PC-3 (cell line): ENCODE measurements around the gene B4GALT5. TPM values are rescaled to one million over a fixed set of nuclear protein-coding genes. Genes with fewer than 3 reads are reported as not detected.
"Not testable (repeated sequence)": the region's sequence is repeated elsewhere in the genome, so short reads cannot be mapped to it uniquely, and the experiment has no call there.

Experiments used
- ATAC-seq: fragments of 200-7000 bp; cut with Tn5 transposase; 2 replicates; pipeline ENCODE4 v1.9.1; 2020; ENCODE audit warnings: mild to moderate bottlenecking, moderate library complexity
- BruUV-seq: library from RNA; stranded (reverse); fragments of 400-500 nt; replicated peaks from 2 replicates; lab custom pipeline; 2021; lab: Mats Ljungman, UMichigan
- CTCF ChIA-PET: fragments of 300-600 bp; sonication (Branson Sonifier 250); formaldehyde crosslinking; loops from one replicate; lab custom pipeline; 2022; ENCODE audit warnings: antibody characterized with exemption; lab: Charles Lee
- POLR2A ChIA-PET: fragments of 300-600 bp; sonication (Branson Sonifier 250); formaldehyde crosslinking; loops from one replicate; lab custom pipeline; 2022; ENCODE audit warnings: antibody characterized with exemption; ENCODE audit not compliant: unreplicated experiment; lab: Charles Lee
- DNase-seq: peaks from one replicate; pipeline ENCODE4 v3.0.0-alpha.2; 2015
- H2AFZ ChIP-seq: fragments of 300-600 bp; sonication (generic); 2 replicates; pipeline ENCODE4 v1.6.0; 2016; ENCODE audit warnings: antibody characterized with exemption, low read length
- H3F3A ChIP-seq: fragments of 300-600 bp; sonication (generic); one replicate; pipeline ENCODE4 v1.6.0; 2017; ENCODE audit warnings: antibody characterized with exemption, low read length, control low read depth, mild to moderate bottlenecking; ENCODE audit not compliant: unreplicated experiment
- H3K27ac ChIP-seq: fragments of 300-600 bp; sonication (generic); 2 replicates; pipeline ENCODE4 v1.5.1; 2016; ENCODE audit warnings: mild to moderate bottlenecking, low read length
- H3K27me3 ChIP-seq: fragments of 300-600 bp; sonication (generic); 2 replicates; pipeline ENCODE4 v1.6.1; 2016; ENCODE audit warnings: low read length, mixed read lengths
- H3K36me3 ChIP-seq: fragments of 300-600 bp; sonication (generic); 2 replicates; pipeline ENCODE4 v1.6.1; 2016; ENCODE audit warnings: low read depth, mixed run types, low read length, mixed read lengths
- H3K4me1 ChIP-seq: fragments of 300-600 bp; sonication (generic); 2 replicates; pipeline ENCODE4 v1.5.1; 2016; ENCODE audit warnings: low read length; ENCODE audit not compliant: insufficient read depth
- H3K4me2 ChIP-seq: fragments of 300-600 bp; sonication (generic); 2 replicates; pipeline ENCODE4 v1.6.0; 2016; ENCODE audit warnings: low read length
- H3K4me3 ChIP-seq: fragments of 300-600 bp; sonication (generic); 2 replicates; pipeline ENCODE4 v1.5.1; 2016; ENCODE audit warnings: mild to moderate bottlenecking, low read length, mixed read lengths
- H3K79me2 ChIP-seq: fragments of 300-600 bp; sonication (generic); 2 replicates; pipeline ENCODE4 v1.6.1; 2017; ENCODE audit warnings: low read length, mixed read lengths
- H3K9ac ChIP-seq: fragments of 300-600 bp; sonication (generic); 2 replicates; pipeline ENCODE4 v1.6.0; 2016; ENCODE audit warnings: mild to moderate bottlenecking, low read length
- H3K9me2 ChIP-seq: fragments of 300-600 bp; sonication (generic); replicated peaks from 2 replicates; pipeline ENCODE4 v1.6.1; 2016; ENCODE audit warnings: mixed run types, low read length, mixed read lengths
- H3K9me3 ChIP-seq: fragments of 300-600 bp; sonication (generic); 2 replicates; pipeline ENCODE4 v1.6.1; 2016; ENCODE audit warnings: low read length, mixed read lengths
- H4K20me1 ChIP-seq: fragments of 300-600 bp; sonication (generic); 2 replicates; pipeline ENCODE4 v1.6.1; 2016; ENCODE audit warnings: low read length, mixed read lengths
- CTCF ChIP-seq: fragments of 300-600 bp; sonication (generic); conservative IDR thresholded peaks from 2 replicates; pipeline ENCODE4 v1.5.1; 2017; ENCODE audit warnings: antibody characterized with exemption, low read depth, mild to moderate bottlenecking, low read length
- EZH2 ChIP-seq: fragments of 300-600 bp; sonication (generic); IDR thresholded peaks from one replicate; pipeline ENCODE4 v1.6.1; 2017; ENCODE audit warnings: antibody characterized with exemption, mild to moderate bottlenecking, low read length; ENCODE audit not compliant: unreplicated experiment
- EZH2phosphoT487 ChIP-seq: fragments of 300-600 bp; sonication (generic); IDR thresholded peaks from 2 replicates; pipeline ENCODE4 v1.6.1; 2018; ENCODE audit warnings: mild to moderate bottlenecking, antibody characterized with exemption, low read length, borderline replicate concordance
- intact Hi-C: fragments of 100-400 bp; cut with micrococcal nuclease; formaldehyde crosslinking; loops from 2 replicates; pipeline ENCODE4 v1.9.0; 2023
- total RNA-seq: library from RNA; depleted of rRNA; stranded (reverse); fragments of >200 nt; gene quantifications from 2 replicates; pipeline ENCODE4 v1.2.3, GENCODE V29; 2014

Gene B4GALT5
- total RNA-seq, 1 experiment from 2014 or later: 18.1 TPM

- Histone ChIP-seq H3K79me2 (no peaks in the 10 kb centered on the region), H3K4me1 (peaks cover 3% of the 10 kb centered on the region; the same call in 1 of the 2 replicates), H3K9me3 (no peaks in the 10 kb centered on the region), H2AFZ (no peak overlapping the region), H3K4me3 (no peak overlapping the region), H3K9me2 (no peaks in the 10 kb centered on the region), H3K9ac (no peak overlapping the region), H3K36me3 (no peaks in the 10 kb centered on the region), H3F3A (no peaks in the 10 kb centered on the region), H4K20me1 (no peaks in the 10 kb centered on the region), H3K27me3 (no peaks in the 10 kb centered on the region), H3K4me2 (no peak overlapping the region), H3K27ac (no peak overlapping the region)
- DNase-seq: no peak
- CTCF ChIA-PET: no interaction called here
- no peak for ATAC-seq
- POLR2A ChIA-PET: no interaction called here
- TF ChIP-seq CTCF (no peak), EZH2phosphoT487 (no peak), EZH2 (no peak)
- no TSS peak for BruUV-seq
- intact Hi-C loops: no loop called here
Observed at GRCh38 chr20:49727894-49728885, 14.5 kb upstream of the B4GALT5 start.

GRCh38 chr20:49727478-49727877 is 13.8 kb upstream of the B4GALT5 start:
- no peaks in the 10 kb centered on the region for H3K27me3 ChIP-seq
- no peak overlapping the region for H3K4me3 ChIP-seq
- no peaks in the 10 kb centered on the region for H3K79me2 ChIP-seq
- H3K36me3 ChIP-seq: no peaks in the 10 kb centered on the region
- intact Hi-C loops: no loop called here
- H2AFZ ChIP-seq: no peak overlapping the region
- H3K9ac ChIP-seq: no peak overlapping the region
- H4K20me1 ChIP-seq: no peaks in the 10 kb centered on the region
- no peak overlapping the region for H3K27ac ChIP-seq
- no peak overlapping the region for H3K4me2 ChIP-seq
- ChIA-PET CTCF (no interaction called here), POLR2A (no interaction called here)
- no peak for ATAC-seq
- H3F3A ChIP-seq: no peaks in the 10 kb centered on the region
- no TSS peak for BruUV-seq
- peaks cover 3% of the 10 kb centered on the region; the same call in 1 of the 2 replicates for H3K4me1 ChIP-seq
- no peaks in the 10 kb centered on the region for H3K9me3 ChIP-seq
- DNase-seq: no peak
- TF ChIP-seq EZH2phosphoT487: no peak
- no peak for TF ChIP-seq CTCF
- H3K9me2 ChIP-seq: no peaks in the 10 kb centered on the region

- no peaks in the 10 kb centered on the region for H3K79me2 ChIP-seq
- no peaks in the 10 kb centered on the region for H3K9me3 ChIP-seq
- no peaks in the 10 kb centered on the region for H4K20me1 ChIP-seq
- intact Hi-C loops: no loop called here
- H3K9ac ChIP-seq: no peak overlapping the region
- TF ChIP-seq CTCF: no peak
- TF ChIP-seq EZH2phosphoT487: no peak
- no peak for TF ChIP-seq EZH2
- no peak for DNase-seq
- no peaks in the 10 kb centered on the region for H3F3A ChIP-seq
- H3K36me3 ChIP-seq: no peaks in the 10 kb centered on the region
- no peak overlapping the region for H3K27ac ChIP-seq
- no peak for ATAC-seq
- CTCF ChIA-PET: no interaction called here
- no peak overlapping the region for H2AFZ ChIP-seq
- BruUV-seq: no TSS peak
- H3K4me3 ChIP-seq: no peak overlapping the region
- POLR2A ChIA-PET: no interaction called here
- H3K27me3 ChIP-seq: no peaks in the 10 kb centered on the region
- H3K4me1 ChIP-seq: peaks cover 3% of the 10 kb centered on the region; the same call in 1 of the 2 replicates
- H3K4me2 ChIP-seq: no peak overlapping the region
- H3K9me2 ChIP-seq: no peaks in the 10 kb centered on the region
Observed at GRCh38 chr20:49725694-49726093, 12.0 kb upstream of the B4GALT5 start.

- H3K4me2 ChIP-seq, H4K20me1 ChIP-seq, H3K79me2 ChIP-seq, H2AFZ ChIP-seq, H3K9ac ChIP-seq, H3K4me3 ChIP-seq, H3K27ac ChIP-seq, H3K4me1 ChIP-seq, DNase-seq, BruUV-seq, H3K27me3 ChIP-seq, H3K36me3 ChIP-seq, H3K9me2 ChIP-seq, POLR2A ChIA-PET, intact Hi-C loops, ATAC-seq, H3F3A ChIP-seq, H3K9me3 ChIP-seq: not testable (repeated sequence)
- CTCF ChIA-PET: interaction anchor here (1.2 kb wide), 1 partner anchor 117 kb away, joined by 3 read pairs; no protein-coding TSS in a partner anchor
Observed at GRCh38 chr20:49725224-49725606, 11.5 kb upstream of the B4GALT5 start.
